GM21515 (cell line): ENCODE results near the gene NACAD.

Experiments used
- ATAC-seq: cut with Tn5 transposase; IDR thresholded peaks from one replicate; pipeline ENCODE4 v1.9.1; 2021; ENCODE audit not compliant: unreplicated experiment

Gene NACAD

DNA sequence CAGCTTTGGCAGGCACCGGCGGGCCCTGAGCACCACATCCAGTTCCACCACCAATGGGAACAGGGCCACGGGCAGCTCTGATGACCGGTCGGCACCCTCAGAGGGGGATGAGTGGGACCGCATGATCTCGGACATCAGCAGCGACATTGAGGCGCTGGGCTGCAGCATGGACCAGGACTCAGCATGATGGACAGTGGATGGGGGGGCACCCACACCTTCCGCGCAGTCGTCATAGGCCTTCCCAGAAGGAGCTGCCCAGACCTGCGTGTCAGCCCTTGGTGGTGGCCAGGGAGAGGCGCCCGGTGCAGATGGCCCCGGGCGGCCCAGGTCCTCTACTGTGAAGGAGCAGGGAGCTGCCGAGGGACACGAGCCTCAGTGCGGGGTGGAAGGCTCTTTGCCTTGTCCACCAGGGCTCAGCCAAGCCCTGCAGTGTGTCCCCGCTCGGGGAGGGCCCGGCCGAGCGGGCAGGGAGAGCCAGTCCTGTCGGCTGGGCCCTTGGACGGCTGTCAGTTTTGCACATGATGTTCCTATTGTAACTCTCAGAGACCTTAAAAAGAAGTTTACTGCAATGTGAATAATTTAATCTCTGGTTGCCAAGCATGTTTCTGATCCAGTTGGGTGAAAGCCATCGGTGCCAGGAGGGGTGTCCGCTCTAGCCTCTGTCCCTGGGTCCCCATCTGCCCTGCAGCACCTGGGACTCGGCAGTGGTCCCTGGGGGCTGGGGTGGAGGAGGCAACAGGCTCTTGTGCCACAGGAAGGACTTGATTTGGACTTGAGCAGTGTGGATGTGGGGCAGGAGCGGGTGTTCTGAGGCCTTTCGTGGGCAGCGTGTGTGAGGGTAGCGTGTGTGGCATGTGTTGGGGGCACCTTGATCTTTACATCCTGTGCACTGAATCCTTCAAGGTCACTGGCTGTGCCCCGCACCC, 12.6 kb downstream of the NACAD start:
- no peak for ATAC-seq

DNA sequence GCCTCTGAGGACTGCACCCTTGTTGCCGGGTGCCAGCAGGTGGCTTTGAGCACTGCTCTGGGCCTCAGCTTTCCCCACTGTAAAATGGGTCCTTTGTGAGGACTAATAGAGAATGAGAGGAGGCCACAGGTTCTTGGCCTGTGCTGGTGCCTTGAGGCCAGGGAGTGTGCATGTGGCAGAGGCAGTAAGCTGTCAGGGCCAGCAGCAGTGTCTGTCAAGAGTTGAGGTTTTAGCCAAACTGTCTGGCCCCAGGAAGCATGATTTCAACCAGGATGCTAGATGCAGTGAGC, 13.5 kb downstream of the NACAD start:
- ATAC-seq: no peak

DNA sequence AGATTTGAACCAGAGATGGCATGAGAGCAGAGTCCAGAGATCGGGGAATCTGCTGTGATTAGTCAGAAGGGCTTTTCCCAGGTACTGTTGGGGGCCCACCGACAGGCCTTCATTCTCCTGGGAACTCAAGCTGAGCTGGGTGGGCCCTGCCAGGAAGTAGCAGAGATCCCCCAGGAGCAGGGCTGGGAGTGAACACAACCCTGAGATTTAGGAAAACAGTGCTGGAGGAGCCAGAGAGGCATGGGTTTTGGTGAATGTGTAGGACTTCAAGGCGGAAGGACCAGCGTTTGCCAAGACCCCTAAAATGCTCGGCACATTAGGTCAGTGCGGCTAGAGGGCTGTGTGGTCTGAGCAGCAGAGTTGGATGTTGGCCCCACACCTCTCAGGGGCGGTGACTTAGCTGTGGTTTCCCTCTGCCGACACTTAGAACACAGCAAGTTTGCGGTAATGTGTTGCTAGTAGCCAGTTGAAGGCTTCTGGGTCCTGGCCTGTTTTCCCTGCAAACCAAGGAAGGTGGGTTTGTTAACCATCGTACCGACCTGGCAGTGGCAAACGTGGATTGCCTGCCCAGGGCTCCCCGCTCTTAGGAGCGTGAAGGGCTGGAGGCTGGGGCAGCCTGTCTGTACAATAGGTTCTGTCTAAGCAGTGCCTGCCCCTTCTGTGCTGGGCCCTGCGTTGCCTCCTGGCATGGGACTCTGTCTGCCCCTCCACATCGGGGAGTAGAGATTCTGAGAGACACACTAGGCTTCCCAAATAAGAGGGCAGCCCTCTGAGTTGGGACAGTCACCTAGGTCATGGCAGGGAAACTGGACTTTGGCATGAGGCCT, 14.0 kb downstream of the NACAD start:
- no peak for ATAC-seq

DNA sequence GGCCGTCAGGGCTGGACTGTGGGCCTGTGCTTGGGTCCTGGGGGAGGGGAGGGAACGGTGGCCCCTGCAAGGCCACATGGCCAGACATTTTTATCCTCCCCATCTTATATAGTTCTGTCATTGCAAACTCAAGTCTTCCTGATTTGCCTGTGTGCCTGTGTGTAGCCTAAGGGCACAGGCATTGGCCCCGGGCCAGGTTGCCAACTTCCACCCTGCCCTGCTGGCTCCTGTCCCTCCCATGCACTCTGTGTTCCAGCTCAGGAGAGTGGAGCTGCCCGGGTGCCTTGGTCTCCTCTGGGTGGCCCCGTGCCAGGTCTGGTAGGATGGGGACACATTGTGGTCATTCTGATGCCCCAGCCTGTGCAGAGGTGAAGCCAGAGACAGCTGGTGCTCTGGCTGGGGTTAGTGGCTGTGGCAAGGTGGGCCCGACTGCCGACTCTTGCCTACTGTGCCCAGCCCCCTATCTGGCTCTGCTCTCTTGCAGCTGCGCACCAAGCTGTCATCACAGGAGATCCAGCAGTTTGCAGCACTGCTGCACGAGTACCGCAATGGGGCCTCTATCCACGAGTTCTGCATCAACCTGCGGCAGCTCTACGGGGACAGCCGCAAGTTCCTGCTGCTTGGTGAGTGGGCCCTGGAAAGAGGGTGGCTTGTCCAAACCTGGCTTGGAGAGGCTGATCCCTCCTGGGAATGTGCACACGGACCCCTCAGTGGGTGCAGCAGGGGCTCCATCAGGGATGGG, 14.8 kb downstream of the NACAD start:
- ATAC-seq: no peak

DNA sequence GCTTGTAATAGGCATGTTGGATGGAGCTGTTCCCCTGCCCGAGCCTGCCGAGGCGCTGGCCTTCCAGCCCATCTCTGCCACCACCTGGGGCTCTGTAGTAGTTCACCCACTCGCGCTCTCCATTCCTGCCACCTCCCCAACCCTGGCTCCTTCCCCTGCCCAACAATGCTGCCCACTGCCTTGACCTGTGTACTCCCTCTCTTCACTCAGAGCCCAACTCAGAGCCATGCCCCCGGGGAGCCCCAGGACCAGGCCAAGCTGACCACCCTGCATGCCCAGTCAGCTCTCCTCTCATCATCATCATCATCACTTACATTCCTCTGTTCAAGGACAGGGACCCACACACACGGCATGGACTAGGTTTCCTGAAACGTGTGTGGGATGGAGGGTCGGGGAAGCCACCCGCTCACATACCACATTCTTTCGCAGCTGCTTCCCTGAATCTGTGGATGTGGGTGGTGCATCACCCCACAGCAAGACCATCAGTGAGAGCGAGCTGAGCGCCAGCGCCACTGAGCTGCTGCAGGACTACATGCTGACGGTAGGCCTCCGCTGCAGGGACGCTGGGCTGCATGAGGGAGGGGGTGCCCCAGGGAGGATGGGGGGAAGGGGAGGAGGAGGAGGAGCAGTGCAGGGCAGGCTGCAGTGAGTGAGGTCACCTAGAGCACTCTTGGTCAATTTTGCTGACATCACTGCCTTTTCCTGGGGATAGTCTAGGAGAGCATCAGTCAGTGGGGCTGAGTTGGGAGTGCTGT, 15.6 kb downstream of the NACAD start:
- no peak for ATAC-seq

DNA sequence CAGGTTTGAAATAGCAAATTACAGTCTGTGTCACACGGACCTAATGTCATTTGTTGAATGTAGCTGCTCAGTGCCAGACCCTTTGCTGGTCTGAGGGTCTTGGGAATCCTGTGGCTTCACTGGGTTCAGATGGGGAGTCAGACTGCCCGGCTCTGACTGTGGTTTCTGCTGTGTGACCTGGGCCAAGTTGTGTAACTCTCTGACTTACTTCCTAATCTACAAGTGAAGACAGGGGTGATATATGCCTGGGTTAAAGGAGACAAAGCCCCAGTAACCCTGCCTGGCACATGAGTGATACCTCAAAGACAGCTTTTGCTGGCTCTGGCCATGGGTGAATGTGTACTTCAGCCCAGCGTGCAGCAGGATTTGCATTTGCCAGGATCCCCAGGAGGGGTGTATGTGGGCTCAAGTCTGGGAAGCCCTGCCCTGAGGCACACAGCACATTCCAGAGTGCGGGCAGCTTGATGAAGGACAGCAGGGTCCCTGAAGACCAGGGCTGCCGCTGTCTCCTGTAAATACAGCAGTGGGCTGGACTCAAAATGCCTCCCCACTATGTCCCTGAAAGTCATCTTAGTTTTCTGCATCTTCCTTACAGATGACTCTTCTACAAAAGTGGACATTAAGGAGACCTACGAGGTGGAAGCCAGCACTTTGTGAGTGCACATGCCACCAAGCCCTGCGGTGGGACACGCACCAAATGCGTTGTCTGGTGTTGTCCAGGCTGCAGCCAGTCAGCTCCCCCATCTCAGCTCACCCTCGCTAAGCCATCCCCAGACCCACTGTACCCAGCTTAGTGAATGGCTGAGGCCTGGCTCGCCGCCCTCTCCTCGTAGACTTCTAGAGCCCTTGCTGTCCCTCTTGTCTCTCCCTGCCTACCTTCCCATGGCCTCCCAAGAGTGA, 16.4 kb downstream of the NACAD start:
- ATAC-seq: no peak

DNA sequence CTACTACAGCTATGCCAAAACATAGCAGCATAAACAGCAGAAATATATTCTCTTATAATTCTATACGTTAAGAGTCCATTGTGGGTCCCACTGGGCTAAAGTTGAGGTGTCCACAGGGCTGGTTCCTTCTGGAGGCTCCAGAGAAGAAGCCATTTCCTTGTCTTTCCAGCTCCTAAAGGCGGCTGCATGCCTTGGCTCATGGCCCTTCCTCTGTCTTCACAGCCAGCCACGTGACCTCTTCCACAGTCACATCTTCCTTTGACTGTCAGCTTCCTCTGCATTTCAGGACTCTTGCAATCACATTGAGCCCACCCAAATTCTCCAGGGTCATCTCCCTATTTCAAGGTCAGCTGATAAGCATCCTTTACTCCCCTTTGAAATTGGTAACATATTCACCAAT, 17.2 kb downstream of the NACAD start:
- no peak for ATAC-seq

DNA sequence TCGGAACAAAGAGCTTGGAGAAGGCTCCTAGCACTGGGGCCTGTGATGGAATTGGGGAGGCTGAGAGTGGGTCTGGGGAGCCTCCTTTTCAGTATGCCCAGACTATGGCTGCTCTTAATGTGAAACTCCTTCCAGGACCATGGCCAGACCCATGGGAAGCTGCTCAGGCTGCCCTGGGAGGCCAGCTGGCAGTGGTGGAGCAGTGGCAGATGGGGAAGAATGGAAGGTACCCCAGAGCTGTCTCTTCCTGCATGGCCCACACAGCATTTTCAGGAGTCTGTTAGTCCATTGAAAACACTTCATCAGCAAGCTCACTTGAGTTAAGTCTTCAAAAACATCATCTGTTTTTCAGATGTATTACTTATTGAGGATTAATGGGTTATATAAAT, 18.5 kb downstream of the NACAD start:
- no peak for ATAC-seq

DNA sequence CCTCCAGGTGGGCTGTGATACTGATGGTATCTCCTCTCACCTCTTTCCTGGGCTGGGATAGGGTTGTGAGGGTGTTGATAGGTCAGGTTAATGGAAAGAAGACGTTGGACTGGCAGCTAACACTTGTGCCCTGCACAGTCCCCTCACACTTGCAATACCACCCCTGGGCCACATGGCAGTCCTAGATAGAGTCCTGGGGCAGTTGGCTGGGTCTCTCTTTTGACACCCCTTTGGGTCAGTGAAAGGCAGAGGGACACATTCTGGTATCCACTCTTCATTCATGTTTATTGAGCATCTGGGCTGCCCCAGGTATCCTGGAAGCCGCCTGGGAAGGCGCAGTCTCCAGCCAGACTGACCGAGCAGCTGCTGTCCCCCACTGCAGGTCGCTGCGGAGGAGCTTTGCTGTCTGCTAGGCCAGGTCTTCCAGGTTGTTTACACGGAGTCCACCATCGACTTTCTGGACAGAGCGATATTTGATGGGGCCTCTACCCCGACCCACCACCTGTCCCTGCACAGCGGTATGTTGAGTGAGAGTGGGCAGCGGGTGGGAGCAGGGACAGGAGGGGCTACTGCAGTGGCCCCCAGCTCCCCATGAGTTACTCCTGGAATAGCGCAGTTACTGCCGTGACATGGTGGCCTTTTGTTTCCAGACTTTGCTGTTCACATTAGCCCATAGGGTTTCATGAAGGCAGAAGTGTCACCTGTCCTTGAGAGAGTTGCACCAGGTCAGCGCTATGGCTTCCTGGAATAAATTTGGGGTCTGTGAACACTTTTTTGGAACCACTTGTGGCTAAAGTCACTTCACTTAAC, 19.1 kb downstream of the NACAD start:
- ATAC-seq: no peak

DNA sequence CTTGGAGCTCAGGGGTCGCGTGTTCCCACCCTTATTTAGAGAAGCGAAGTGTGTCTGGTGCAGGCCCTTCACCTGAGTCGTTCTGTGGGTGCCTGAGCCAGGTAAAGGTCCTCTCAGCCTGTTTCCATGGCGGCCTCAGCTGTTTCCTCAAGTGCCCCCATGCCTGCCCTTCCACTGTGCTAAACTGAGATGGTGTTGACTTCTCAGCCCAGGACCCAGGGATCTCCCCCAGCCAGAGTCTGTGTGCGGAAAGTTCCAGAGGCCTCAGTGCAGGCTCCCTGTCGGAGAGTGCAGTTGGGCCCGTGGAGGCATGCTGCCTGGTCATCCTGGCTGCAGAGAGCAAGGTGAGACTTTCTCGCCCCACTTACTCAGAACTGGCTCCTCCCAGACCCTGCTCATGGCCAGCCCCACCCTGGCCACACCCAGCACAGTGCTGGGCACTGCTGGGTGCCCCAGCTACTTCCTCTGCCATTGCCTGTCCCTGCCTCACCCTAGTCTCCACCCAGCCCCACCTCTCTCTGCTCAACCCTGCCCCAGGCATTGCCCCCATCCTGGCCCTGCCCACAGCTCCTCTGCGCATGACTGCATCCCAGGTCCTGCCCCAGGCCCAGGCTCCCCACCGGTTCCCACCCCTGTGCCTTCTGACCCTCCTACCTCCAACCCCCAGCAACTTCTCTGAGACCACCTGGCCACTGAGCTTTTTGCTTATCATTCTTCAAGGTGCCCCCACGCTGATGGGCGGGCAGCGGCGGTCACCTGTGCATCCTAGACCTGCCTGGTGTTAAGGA, 20.3 kb downstream of the NACAD start:
- ATAC-seq: no peak

DNA sequence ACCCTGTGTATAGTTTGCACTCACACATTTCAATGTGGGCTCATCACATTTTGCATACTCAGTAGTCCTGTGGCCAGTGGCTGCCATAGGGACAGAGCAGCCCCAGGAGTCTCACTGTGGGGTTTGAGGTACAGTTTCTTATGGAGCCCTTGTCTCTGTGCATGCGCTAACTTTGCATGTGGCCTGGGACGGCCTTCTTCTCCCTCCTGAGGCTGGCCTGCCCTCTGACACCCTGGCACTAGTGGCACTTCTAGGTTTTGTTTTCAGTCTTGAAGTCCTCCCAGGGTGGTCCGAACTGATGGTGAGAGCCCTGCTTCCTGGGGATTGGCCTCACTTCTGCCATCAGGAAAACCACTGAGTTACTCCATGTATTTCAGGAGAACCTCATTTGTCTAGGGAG, 21.2 kb downstream of the NACAD start:
- no peak for ATAC-seq

DNA sequence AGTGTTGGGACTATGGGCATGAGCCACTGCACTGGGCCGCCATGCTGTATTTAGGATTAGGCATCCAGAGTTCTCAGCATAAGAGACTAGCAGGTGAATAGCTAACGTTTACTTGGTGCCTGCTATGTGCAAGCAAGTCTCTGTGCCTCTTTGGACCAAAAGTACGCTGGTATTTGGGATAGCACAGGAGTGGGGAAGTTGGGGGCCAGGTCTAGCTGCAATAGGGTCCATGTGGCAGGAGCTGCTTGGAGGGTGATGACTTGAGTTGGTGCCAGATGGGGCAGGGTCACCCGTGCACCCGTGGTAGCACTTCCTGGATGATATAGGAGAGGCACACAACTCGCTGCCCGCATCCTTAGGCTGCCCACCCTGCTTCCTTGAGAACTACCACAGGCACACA, 22.4 kb downstream of the NACAD start:
- no peak for ATAC-seq

DNA sequence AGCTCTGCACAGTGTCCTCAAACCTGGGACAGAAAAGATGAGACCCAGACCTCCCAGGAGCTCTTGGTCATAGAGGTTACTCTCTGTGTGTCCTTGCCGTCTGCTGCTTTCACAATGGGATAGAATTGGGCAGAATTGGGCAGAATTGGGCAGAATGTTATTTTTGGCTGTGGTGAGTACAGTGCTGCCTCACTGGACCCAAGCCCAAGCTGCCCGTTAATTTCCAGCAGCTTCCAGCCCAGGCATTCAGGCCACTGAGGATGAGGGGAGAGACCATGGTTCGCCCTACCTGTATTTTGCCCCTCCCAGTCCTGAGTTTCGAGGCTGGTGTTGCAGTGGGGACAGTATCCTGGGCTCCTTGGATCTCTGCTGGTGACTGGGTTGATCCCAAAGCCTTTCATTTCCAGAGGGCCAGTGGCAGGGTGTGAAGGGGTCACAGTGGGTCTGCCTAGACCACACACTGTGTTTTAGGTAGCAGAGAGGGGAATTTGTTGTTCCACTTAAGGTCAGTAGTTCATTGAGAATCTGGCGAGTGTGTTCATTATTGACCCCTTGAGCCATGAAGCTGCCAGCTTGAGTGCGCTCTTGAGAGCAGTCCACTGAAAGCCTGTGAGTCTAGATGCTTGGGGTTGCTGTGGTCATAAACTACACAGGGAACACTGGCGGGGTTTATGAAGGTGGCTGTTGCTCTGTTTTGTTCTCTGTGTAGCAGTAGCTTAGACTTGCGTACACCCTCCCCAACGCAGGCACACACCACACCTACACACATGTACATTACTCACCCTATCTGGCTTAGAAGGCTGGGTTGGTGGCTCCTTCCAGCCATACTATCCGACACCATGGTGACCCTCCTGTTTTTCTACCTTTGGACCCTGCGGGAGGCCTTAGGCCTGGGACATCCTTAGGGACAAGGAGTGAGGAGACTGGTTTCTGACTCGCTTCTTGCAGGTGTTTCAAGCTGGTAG, 23.5 kb downstream of the NACAD start:
- ATAC-seq: no peak

DNA sequence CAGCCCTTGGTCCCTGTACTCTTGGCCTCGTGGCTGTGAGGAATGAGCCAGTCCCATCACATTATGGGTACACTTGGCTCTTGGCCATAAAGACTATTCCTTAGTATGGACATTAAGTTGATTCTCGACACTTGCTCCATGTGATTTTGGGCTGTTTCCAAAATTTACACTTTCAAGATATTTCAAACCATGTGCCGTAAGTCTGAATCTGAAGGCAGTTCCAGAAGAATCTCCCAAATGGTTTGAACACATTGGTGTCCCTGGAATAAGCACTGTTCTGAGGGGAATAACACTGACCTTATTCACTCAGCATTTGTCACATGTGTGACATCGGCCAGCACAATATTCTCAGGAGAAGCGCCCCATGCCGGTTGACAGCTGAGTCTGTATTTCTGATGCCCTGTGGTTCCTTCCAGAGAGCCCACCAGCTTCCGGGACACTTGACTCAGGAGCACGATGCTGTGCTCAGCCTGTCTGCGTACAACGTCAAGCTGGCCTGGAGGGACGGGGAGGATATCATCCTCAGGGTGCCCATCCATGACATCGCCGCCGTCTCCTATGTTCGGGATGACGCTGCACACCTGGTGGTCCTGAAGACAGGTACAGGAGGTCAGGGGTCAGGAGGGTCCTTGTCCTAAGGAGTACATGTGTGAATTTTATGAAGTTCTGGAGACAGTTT, 24.6 kb downstream of the NACAD start:
- no peak for ATAC-seq

DNA sequence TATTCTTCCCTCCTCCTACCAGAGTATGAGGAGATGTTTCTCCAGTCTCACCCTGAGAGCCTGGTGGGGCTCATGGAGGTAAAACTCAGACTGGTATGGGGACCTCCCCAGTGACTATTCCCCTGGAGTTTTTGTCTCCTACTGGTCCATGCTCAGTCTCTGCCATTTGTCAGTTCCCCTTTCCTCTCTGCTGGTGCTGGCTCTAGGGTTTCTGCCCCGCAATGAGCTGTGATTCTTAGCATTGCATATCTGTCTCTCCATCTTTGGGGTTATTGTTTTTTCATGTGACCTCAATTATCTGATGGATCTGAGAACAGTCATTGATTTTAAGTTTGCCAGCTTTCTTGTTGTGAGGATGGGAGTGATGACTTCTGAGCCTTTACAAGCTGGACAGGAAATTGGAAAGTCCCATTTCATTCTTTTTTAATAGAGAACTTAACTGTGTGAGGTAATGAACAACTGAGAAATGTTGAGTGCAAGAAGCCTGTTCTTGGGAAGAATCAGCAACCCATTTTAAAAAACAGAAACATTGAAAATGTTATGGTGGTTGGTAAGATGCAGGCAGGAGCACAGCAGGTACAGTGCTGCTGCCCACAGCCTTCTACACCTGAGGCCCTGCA, 26.9 kb downstream of the NACAD start:
- no peak for ATAC-seq

DNA sequence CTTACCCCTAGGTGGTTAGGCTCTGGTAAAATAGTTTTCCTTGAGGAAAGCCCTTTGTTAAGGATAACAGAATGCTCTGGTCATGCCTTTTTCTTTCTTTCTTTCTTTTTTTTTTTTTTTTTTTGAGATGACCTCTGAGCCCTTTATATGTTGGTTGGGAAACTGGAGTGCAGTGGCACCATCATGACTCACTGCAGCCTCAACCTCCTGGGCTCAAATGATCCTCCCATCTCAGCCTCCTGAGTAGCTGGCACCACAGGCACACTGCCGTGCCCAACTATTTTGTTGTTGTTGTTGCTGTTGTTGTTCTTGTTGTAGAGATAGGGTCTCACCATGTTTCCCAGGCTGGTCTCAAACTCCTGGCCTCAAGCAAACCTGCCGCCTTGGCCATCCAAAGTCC, 27.4 kb downstream of the NACAD start:
- no peak for ATAC-seq
